Measurements from ENCODE around the gene EPHA3.
"Not testable (repeated sequence)": the region's sequence is repeated elsewhere in the genome, so short reads cannot be mapped to it uniquely, and the experiment has no call there.

The EPHA3 gene

GRCh38 chr3:89289574-89290190 lies 182.3 kb downstream of the EPHA3 start:
- DNase-seq, result no peak

- no peak for DNase-seq
These were observed 189.8 kb downstream of the EPHA3 start for GRCh38 chr3:89297199-89297598.

GRCh38 chr3:89300526-89300925 lies 193.1 kb downstream of the EPHA3 start:
- no peak for DNase-seq

- DNase-seq, result no peak
These were observed 193.6 kb downstream of the EPHA3 start for GRCh38 chr3:89300981-89301380.

- DNase-seq, result no peak
These were observed 196.3 kb downstream of the EPHA3 start for GRCh38 chr3:89303701-89304100.

- no peak for DNase-seq
These were observed 199.1 kb downstream of the EPHA3 start for GRCh38 chr3:89306540-89306939.

GRCh38 chr3:89311581-89311980 lies 204.2 kb downstream of the EPHA3 start:
- no peak for DNase-seq

GRCh38 chr3:89312141-89312540 lies 204.7 kb downstream of the EPHA3 start:
- no peak for DNase-seq

- DNase-seq, result peak; percentile 7 to 42 (median 30)
These were observed 207.2 kb downstream of the EPHA3 start for GRCh38 chr3:89314454-89315098.

- DNase-seq, result no peak
These were observed 208.5 kb downstream of the EPHA3 start for GRCh38 chr3:89315750-89316470.

- DNase-seq, result no peak
These were observed 212.8 kb downstream of the EPHA3 start for GRCh38 chr3:89320186-89320585.

- DNase-seq, result no peak
These were observed 219.6 kb downstream of the EPHA3 start for GRCh38 chr3:89326997-89327396.

GRCh38 chr3:89332386-89332785 lies 225.0 kb downstream of the EPHA3 start:
- no peak for DNase-seq

- DNase-seq, result no peak
These were observed 225.4 kb downstream of the EPHA3 start for GRCh38 chr3:89332793-89333192.

- no peak for DNase-seq
These were observed 228.3 kb downstream of the EPHA3 start for GRCh38 chr3:89335693-89336092.

GRCh38 chr3:89340408-89340807 lies 233.0 kb downstream of the EPHA3 start:
- DNase-seq, result no peak

GRCh38 chr3:89344076-89344475 lies 236.7 kb downstream of the EPHA3 start:
- DNase-seq, result no peak

GRCh38 chr3:89350935-89351334 lies 243.5 kb downstream of the EPHA3 start:
- DNase-seq, result not testable (repeated sequence)

- no peak for DNase-seq
These were observed 246.0 kb downstream of the EPHA3 start for GRCh38 chr3:89353465-89353864.

- DNase-seq, result no peak
These were observed 250.9 kb downstream of the EPHA3 start for GRCh38 chr3:89358281-89358680.

- DNase-seq, result no peak
These were observed 252.7 kb downstream of the EPHA3 start for GRCh38 chr3:89360156-89360555.

GRCh38 chr3:89362496-89362895 lies 255.1 kb downstream of the EPHA3 start:
- DNase-seq, result no peak

GRCh38 chr3:89363171-89363570 lies 255.8 kb downstream of the EPHA3 start:
- DNase-seq, result no peak

- DNase-seq, result no peak
These were observed 256.9 kb downstream of the EPHA3 start for GRCh38 chr3:89364314-89364713.
